ENCODE measurements around the gene CREG2. TPM values are rescaled to one million over a fixed set of nuclear protein-coding genes. Genes with fewer than 3 reads are reported as not detected.

The CREG2 gene
- total and polyA plus RNA-seq, 8 donors = 0.24 to 0.98 (median 0.51) TPM; not detected in 2

GRCh38 chr2:101416609-101417008, 29.3 kb upstream of the CREG2 start:
- TF ChIP-seq, protein P1, sequence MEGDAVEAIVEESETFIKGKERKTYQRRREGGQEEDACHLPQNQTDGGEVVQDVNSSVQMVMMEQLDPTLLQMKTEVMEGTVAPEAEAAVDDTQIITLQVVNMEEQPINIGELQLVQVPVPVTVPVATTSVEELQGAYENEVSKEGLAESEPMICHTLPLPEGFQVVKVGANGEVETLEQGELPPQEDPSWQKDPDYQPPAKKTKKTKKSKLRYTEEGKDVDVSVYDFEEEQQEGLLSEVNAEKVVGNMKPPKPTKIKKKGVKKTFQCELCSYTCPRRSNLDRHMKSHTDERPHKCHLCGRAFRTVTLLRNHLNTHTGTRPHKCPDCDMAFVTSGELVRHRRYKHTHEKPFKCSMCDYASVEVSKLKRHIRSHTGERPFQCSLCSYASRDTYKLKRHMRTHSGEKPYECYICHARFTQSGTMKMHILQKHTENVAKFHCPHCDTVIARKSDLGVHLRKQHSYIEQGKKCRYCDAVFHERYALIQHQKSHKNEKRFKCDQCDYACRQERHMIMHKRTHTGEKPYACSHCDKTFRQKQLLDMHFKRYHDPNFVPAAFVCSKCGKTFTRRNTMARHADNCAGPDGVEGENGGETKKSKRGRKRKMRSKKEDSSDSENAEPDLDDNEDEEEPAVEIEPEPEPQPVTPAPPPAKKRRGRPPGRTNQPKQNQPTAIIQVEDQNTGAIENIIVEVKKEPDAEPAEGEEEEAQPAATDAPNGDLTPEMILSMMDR (IDR thresholded peaks at IDR 0.05) = no peak
- ATAC-seq (no peak), DNase-seq (no peak)
- Histone ChIP-seq H3K9me3 (no peaks in the 10 kb centered on the region), H3K4me1 (no peaks in the 10 kb centered on the region), H3K27me3 (no peaks in the 10 kb centered on the region), H3K36me3 (no peaks in the 10 kb centered on the region), H3K4me3 (no peak overlapping the region), H3K27ac (no peak overlapping the region)
- intact Hi-C loops (cut with DNase I) = no loop called here

DNA sequence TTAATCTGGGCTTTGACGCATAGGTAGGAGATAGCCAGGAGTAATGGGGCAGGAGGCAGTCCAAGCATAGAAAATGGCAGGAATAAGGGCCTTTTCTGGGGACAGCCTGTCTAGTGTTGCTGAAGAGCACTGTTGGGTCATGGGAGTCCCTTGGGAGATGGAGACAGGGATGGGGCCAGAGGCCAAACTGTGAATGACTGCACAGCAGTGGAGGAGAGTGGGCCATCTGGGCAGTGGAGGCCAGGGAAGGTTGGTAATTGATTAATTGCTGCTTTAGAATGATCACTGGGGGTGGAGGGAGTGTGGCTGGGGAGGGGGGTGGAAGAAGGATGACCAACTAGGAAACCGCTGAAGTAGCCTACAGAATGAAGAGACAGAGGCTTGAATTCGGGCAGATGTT, 28.6 kb upstream of the CREG2 start:
- TF ChIP-seq, protein P1 (IDR thresholded peaks at IDR 0.05) = no peak
- H3K36me3 ChIP-seq = no peaks in the 10 kb centered on the region
- DNase-seq = no peak
- no peaks in the 10 kb centered on the region for H3K4me1 ChIP-seq
- no peaks in the 10 kb centered on the region for H3K9me3 ChIP-seq
- no peak overlapping the region for H3K27ac ChIP-seq
- no peak for ATAC-seq
- H3K27me3 ChIP-seq = no peaks in the 10 kb centered on the region
- no peak overlapping the region for H3K4me3 ChIP-seq
- intact Hi-C loops (cut with DNase I) = no loop called here

DNA sequence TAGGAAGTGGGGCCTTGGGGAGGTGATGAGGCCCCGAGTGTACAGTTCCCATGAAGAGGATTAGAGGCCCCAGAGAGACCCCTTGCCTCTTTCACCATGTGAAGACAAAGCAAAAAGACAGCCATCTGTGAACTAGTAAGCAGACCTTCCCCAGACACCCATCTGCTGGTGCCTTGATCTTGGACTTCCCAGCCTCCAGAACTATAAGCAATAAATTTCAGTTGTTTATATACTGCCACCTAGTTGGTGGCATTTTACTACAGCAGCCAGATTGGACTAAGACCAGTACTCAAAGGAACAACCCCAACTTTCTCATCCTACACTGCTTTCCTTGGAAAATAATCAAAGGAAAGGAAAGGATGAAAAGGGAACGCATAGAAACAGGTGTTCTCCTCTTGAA, 27.9 kb upstream of the CREG2 start:
- intact Hi-C loops (cut with DNase I) = no loop called here
- DNase-seq (no peak), ATAC-seq (no peak)
- TF ChIP-seq, protein P1 (IDR thresholded peaks at IDR 0.05) = no peak
- Histone ChIP-seq H3K36me3 (no peaks in the 10 kb centered on the region), H3K4me1 (no peaks in the 10 kb centered on the region), H3K9me3 (no peaks in the 10 kb centered on the region), H3K27me3 (no peaks in the 10 kb centered on the region), H3K4me3 (no peak overlapping the region), H3K27ac (no peak overlapping the region)

DNA sequence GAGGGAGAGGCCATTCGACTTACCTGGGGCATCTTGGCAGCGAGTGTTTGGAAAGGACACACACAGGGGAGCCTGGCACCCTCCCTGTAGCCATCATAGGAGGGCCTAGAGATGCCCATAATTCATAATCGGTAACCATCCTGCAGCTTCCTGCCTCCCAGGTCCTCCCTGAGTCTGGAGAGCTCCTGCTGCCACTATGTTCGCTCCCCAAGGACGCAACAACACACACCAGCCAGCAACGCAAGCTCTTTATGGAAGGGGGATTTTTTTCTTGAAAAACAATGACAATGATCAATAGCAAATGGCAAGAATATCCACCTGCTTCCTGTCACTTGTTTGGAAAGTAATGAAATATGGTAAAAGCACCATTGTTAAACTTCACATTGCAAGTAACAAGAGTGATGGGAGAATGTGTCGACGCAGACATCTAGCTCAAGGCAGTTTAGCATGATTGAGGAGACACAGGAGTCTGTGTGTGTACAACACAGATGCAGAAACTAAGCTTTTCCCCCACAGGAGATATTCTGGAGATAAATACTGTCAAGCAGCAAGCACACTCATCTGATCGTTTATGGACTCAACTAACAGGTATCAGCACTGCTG, 24.9 kb upstream of the CREG2 start:
- H3K4me3 ChIP-seq = no peak overlapping the region
- DNase-seq = no peak
- intact Hi-C loops (cut with DNase I) = no loop called here
- no peaks in the 10 kb centered on the region for H3K4me1 ChIP-seq
- H3K36me3 ChIP-seq = no peaks in the 10 kb centered on the region
- no peak for ATAC-seq
- no peaks in the 10 kb centered on the region for H3K9me3 ChIP-seq
- TF ChIP-seq, protein P1 (IDR thresholded peaks at IDR 0.05) = no peak
- H3K27ac ChIP-seq = no peak overlapping the region
- H3K27me3 ChIP-seq = no peaks in the 10 kb centered on the region

GRCh38 chr2:101410746-101411145, 23.4 kb upstream of the CREG2 start:
- Histone ChIP-seq H3K27me3 (no peaks in the 10 kb centered on the region), H3K36me3 (no peaks in the 10 kb centered on the region), H3K4me3 (no peak overlapping the region), H3K4me1 (peaks cover 0 to 5% of the 10 kb centered on the region in 2 donors), H3K9me3 (no peaks in the 10 kb centered on the region), H3K27ac (no peak overlapping the region)
- ATAC-seq (no peak), DNase-seq (no peak)
- intact Hi-C loops (cut with DNase I) = no loop called here
- TF ChIP-seq, protein P1 (IDR thresholded peaks at IDR 0.05) = no peak

All from left lung (tissue), 10 donors.